K562 (cell line): ENCODE results near the gene CEP70. TPM values are rescaled to one million over a fixed set of nuclear protein-coding genes. Genes with fewer than 3 reads are reported as not detected.

ENCODE experiments used
- ATAC-seq: fragments of 200-7000 bp; cut with Tn5 transposase; 3 replicates; pipeline ENCODE4 v1.9.1; 2020; ENCODE audit warnings: moderate library complexity
- BruUV-seq: library from RNA; stranded (reverse); fragments of 400-500 nt; replicated peaks from 2 replicates; lab custom pipeline; 2021; lab: Mats Ljungman, UMichigan
- CTCF ChIA-PET: fragments of 300-600 bp; formaldehyde crosslinking; extraction: SDS; loops from one replicate; lab custom pipeline; 2021; ENCODE audit warnings: low intra/inter-chr PET ratio; lab: Yijun Ruan, JAX
- POLR2A ChIA-PET: fragments of 300-600, 350-650 bp; sonication (Branson Sonifier 250); formaldehyde crosslinking; extraction: SDS; loops from one replicate; lab custom pipeline; 2021; ENCODE audit warnings: antibody characterized with exemption, inconsistent platforms; lab: Yijun Ruan, JAX
- DNase-seq, 4 experiments: peaks; one replicate each; pipeline versions ENCODE4 v3.0.0 to v3.0.0-alpha.2; 2011 to 2018; ENCODE audit warnings: low spot score in 3 of 4, mixed read lengths in 3 of 4; ENCODE audit errors: extremely low read depth in 1 of 4
- FAIRE-seq: peaks from 2 replicates; lab custom pipeline; 2011; peaks lifted over from hg19 to GRCh38; lab: Jason Lieb, UNC
- H2AFZ ChIP-seq: 2 replicates; pipeline ENCODE4 v1.6.0; 2011; ENCODE audit warnings: low read depth, low read length, control low read depth, inconsistent platforms
- H3K27ac ChIP-seq: fragments of 200-600 bp; 3 replicates; pipeline ENCODE4 v1.8.0; 2011; ENCODE audit warnings: low read depth, mild to moderate bottlenecking, control low read depth, inconsistent platforms, low read length, moderate library complexity, mixed read lengths; ENCODE audit errors: extremely low read depth
- H3K27me3 ChIP-seq, 2 experiments: fragments of 300-600 bp in 1 of 2; 2 replicates in 1 of 2; 3 replicates in 1 of 2; pipeline versions ENCODE4 v1.6.0 to v1.8.0; 2011; ENCODE audit warnings: inconsistent platforms in 2 of 2, low read length in 2 of 2, mild to moderate bottlenecking in 1 of 2, mixed read lengths in 1 of 2, moderate library complexity in 1 of 2; ENCODE audit not compliant: control insufficient read depth in 2 of 2, insufficient read depth in 2 of 2
- H3K36me3 ChIP-seq: fragments of 300-600 bp; 3 replicates; pipeline ENCODE4 v1.8.0; 2011; ENCODE audit warnings: mild to moderate bottlenecking, low read length, inconsistent platforms; ENCODE audit not compliant: control insufficient read depth, insufficient read depth
- H3K4me1 ChIP-seq, 2 experiments: fragments of 200-600 bp in 1 of 2; replicated peaks in 1 of 2; 2 replicates in 1 of 2; 3 replicates in 1 of 2; pipeline versions ENCODE4 v1.5.1 to v1.8.0; 2011; ENCODE audit warnings: inconsistent platforms in 2 of 2, low read length in 2 of 2, mild to moderate bottlenecking in 1 of 2, mixed read lengths in 1 of 2, moderate library complexity in 1 of 2; ENCODE audit not compliant: control insufficient read depth in 2 of 2, insufficient read depth in 2 of 2
- H3K4me2 ChIP-seq: 2 replicates; pipeline ENCODE4 v1.6.1; 2011; ENCODE audit warnings: low read length, control low read depth, inconsistent platforms, mixed read lengths; ENCODE audit not compliant: insufficient read depth
- H3K4me3 ChIP-seq: fragments of 200-600 bp; sonication (generic), shearing (Covaris generic); 2 replicates; pipeline ENCODE4 v1.5.1; 2016; ENCODE audit warnings: control low read depth, inconsistent platforms
- H3K79me2 ChIP-seq: fragments of 200-600 bp; 3 replicates; pipeline ENCODE4 v1.8.0; 2011; ENCODE audit warnings: low read length, inconsistent platforms; ENCODE audit not compliant: control insufficient read depth, insufficient read depth
- H3K9ac ChIP-seq, 2 experiments: 2 replicates each; pipeline versions ENCODE4 v1.6.0 to v1.6.1; 2011; ENCODE audit warnings: low read depth in 2 of 2, low read length in 2 of 2, control low read depth in 1 of 2, inconsistent platforms in 1 of 2, mild to moderate bottlenecking in 1 of 2, mixed read lengths in 1 of 2; ENCODE audit not compliant: insufficient read depth in 1 of 2
- H3K9me1 ChIP-seq: one replicate; pipeline ENCODE4 v1.6.0; 2011; ENCODE audit warnings: inconsistent platforms, mild to moderate bottlenecking, low read length, moderate library complexity; ENCODE audit not compliant: control insufficient read depth, insufficient read depth
- H3K9me3 ChIP-seq: replicated peaks from 2 replicates; pipeline ENCODE4 v1.5.1; 2011; ENCODE audit warnings: low read depth, low read length, inconsistent platforms; ENCODE audit not compliant: control insufficient read depth, insufficient read depth
- H4K20me1 ChIP-seq: replicated peaks from 2 replicates; pipeline ENCODE4 v1.6.1; 2011; ENCODE audit warnings: low read length, inconsistent platforms, mixed read lengths; ENCODE audit not compliant: control insufficient read depth, insufficient read depth
- ELK1 ChIP-seq: sonication (generic); formaldehyde crosslinking; IDR thresholded peaks from 2 replicates; pipeline ENCODE4 v1.8.1; 2022; ENCODE audit warnings: missing genetic modification reagents
- FOXA1 ChIP-seq: fragments of 450-650 bp; IDR thresholded peaks from 2 replicates; pipeline ENCODE4 v1.6.1; 2016; ENCODE audit warnings: mild to moderate bottlenecking, borderline replicate concordance
- HDAC1 ChIP-seq, 2 experiments: fragments of 450-650 bp; IDR thresholded peaks; 2 replicates each; pipeline ENCODE4 v1.6.1; 2016 to 2017; ENCODE audit warnings: inconsistent platforms in 1 of 2, mild to moderate bottlenecking in 1 of 2, moderate library complexity in 1 of 2
- SPI1 ChIP-seq: IDR thresholded peaks from 2 replicates; pipeline ENCODE4 v1.6.1; 2011; ENCODE audit warnings: low read depth, low read length, control low read depth, borderline replicate concordance
- TFAP4 ChIP-seq: sonication (generic); formaldehyde crosslinking; IDR thresholded peaks from 2 replicates; pipeline ENCODE4 v1.8.0; 2022; ENCODE audit warnings: missing genetic modification reagents, mild to moderate bottlenecking, moderate library complexity, borderline replicate concordance
- ZNF324 ChIP-seq: fragments of 250-450 bp; sonication (Bioruptor Pico); IDR thresholded peaks from 2 replicates; pipeline ENCODE4 v1.4.0; 2020; ENCODE audit warnings: mild to moderate bottlenecking
- ZNF354B ChIP-seq: fragments of 250-450 bp; sonication (Bioruptor Pico); IDR thresholded peaks from 2 replicates; pipeline ENCODE4 v1.4.0; 2020
- WGBS: fragments of 100-300 bp; shearing (Covaris generic); methylation state at CpG from one replicate; pipeline ENCODE4 v1.1.6; 2016; ENCODE audit warnings: low coverage, mixed read lengths; ENCODE audit not compliant: insufficient coverage; ENCODE audit errors: missing lambda C conversion rate; 5-methylcytosine and 5-hydroxymethylcytosine counted together
- in situ Hi-C: fragments of 300-500 bp; cut with MboI; formaldehyde crosslinking; loops from 4 replicates; pipeline ENCODE4 v1.15.0; 2018; ENCODE audit warnings: inconsistent platforms, mixed read lengths
- intact Hi-C: fragments of 100-400 bp; cut with micrococcal nuclease; formaldehyde crosslinking; loops from 2 replicates; pipeline ENCODE4 v1.14.2; 2022
- polyA plus RNA-seq, 8 experiments: library from polyadenylated mRNA; depleted of rRNA in 4 of 8; stranded (reverse) in 5 of 8; unstranded in 3 of 8; fragments of >200 nt; fragmentation: Nextera tagmentation in 2 of 8; fragmentation: Illumina TruSeq in 1 of 8; extraction: Ambion mirVana in 2 of 8; extraction: Trizol in 1 of 8; gene quantifications; 2 replicates each; pipeline versions ENCODE4 v1.2.1 to v1.2.3, GENCODE V29; 2011 to 2014; ENCODE audit warnings: inconsistent platforms in 1 of 8, missing spikeins in 1 of 8
- total RNA-seq, 7 experiments: library from RNA; depleted of rRNA in 6 of 7; stranded (reverse); fragments of >200 nt in 6 of 7; fragmentation: Illumina TruSeq in 2 of 7; extraction: Trizol in 2 of 7; gene quantifications; 2 replicates each; pipeline versions ENCODE4 v1.2.1 to v1.2.3, GENCODE V29; 2011 to 2021; ENCODE audit warnings: low replicate concordance in 1 of 7

Gene CEP70
- total and polyA plus RNA-seq, 9 of the 15 experiments (the other 6 are each of a cell fraction or from before 2014, with no cell fraction given), result 16.1 to 31.5 (median 23.4) TPM

GRCh38 chr3:138465925-138466324 is 128.1 kb downstream of the CEP70 start:
- ChIA-PET POLR2A (interaction anchor here (0.6 kb wide), 1 partner anchor 34 kb away, joined by 3 read pairs; no protein-coding TSS in a partner anchor), CTCF (no interaction called here)
- Histone ChIP-seq H3K36me3 (no peaks in the 10 kb centered on the region), H3K4me2 (no peak overlapping the region), H2AFZ (no peak overlapping the region), H3K9ac (no peak overlapping the region), H3K4me1 (no peaks in the 10 kb centered on the region; a peak in 1 of 5 replicates), H3K9me3 (no peaks in the 10 kb centered on the region), H4K20me1 (no peaks in the 10 kb centered on the region), H3K9me1 (no peaks in the 10 kb centered on the region), H3K79me2 (no peaks in the 10 kb centered on the region), H3K27ac (no peak overlapping the region), H3K27me3 (peaks cover 0 to 26% of the 10 kb centered on the region in 2 experiments; a peak in 3 of 5 replicates), H3K4me3 (no peak overlapping the region)
- 4% methylated on average over 2 of the region's 2 CpGs for WGBS
- in situ Hi-C loops (loop anchor here (10.0 kb wide), 1 partner anchor 469 kb away; no protein-coding TSS in a partner anchor), intact Hi-C loops (no loop called here)
- ATAC-seq (no peak), FAIRE-seq (no peak), DNase-seq (no peak)
- BruUV-seq, result no TSS peak
- TF ChIP-seq TFAP4 (CRISPR knock-in tag) (no peak), SPI1 (no peak), ELK1 (CRISPR knock-in tag) (no peak), FOXA1 (no peak), HDAC1 (IDR thresholded peaks at IDR 0.05) (no peak), ZNF354B (no peak), ZNF324 (CRISPR knock-in tag) (no peak)
